Ecto neural progenitor cell (in vitro differentiated cells): ENCODE measurements around the gene SMC5.
"Not testable (repeated sequence)": the region's sequence is repeated elsewhere in the genome, so short reads cannot be mapped to it uniquely, and the experiment has no call there.

Experiments used
- DNase-seq: peaks from one replicate; pipeline ENCODE4 v3.0.0-alpha.2; 2018; ENCODE audit warnings: low spot score

SMC5 gene

DNA sequence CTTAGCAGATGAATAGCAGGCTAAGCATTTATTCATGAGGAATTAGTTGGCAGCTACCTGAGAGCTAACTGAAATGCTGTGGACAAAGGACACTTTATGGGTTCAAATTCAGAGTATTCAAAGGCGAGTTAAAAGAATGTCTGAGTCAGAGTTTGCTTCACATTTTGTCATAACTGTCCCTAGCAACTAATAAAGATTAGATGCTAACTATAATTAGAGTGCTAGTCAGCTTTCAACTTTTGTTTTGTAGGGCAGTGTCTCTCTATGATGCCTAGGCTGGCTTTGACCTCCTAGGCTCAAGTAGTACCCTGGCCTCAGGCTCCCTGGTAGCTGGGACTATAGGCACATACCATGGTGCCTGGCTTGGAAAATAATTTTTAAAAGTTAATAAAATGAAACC is 4.6 kb downstream of the SMC5 start:
- DNase-seq, result no peak

DNA sequence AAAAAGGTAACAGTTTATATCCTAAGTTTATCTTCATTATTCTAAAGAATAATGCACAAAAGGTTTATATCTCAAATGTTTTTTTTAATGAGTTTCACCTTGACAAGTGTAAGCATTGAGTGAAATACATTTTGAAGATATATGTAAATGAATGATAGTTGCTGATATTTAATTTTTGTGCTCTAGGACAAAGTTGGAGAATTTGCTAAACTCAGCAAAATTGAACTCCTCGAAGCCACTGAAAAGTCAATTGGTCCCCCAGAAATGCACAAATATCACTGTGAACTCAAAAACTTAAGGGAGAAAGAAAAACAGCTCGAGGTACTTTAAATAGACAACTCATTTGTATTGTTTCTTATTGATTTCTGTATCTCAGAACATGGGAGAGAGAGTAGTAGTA is 19.5 kb downstream of the SMC5 start:
- no peak for DNase-seq

DNA sequence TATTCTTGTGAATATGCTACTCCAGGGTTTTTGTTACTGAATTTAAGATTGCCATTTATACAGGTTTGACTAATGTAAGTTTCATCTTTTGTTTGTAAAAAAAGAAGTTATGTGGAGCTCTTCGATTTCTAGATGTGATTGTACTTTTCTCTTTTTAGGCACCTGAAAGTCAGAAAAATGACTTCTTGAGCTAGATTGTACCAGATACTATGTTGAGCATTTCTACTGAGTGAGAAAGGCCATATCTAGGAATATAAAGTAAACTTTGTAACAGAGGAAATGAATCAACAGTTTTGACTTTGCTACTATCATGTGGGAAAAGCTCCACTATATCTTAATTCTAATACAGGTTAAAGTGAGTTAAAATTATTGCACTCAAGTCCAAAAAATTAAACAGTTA is 25.1 kb downstream of the SMC5 start:
- no peak for DNase-seq

DNA sequence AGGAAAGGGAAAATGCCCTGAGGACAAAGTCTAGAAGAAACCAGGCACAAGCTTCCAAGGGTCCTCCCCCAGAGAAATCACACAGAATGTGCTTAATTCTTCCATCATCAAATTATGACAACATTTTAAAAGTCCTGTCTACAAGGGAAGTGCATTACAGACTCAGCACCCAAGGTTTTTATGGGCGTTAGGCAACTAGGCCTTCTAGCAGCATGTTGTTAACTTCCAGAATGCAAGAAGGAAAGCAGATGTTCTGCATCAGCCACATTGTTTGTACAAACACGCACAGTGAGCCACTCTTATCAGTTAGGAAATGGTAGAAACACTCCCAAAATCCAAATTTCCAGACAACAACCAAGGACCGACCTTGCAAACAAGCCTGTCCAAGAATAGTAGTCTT is 26.5 kb downstream of the SMC5 start:
- DNase-seq, result no peak

DNA sequence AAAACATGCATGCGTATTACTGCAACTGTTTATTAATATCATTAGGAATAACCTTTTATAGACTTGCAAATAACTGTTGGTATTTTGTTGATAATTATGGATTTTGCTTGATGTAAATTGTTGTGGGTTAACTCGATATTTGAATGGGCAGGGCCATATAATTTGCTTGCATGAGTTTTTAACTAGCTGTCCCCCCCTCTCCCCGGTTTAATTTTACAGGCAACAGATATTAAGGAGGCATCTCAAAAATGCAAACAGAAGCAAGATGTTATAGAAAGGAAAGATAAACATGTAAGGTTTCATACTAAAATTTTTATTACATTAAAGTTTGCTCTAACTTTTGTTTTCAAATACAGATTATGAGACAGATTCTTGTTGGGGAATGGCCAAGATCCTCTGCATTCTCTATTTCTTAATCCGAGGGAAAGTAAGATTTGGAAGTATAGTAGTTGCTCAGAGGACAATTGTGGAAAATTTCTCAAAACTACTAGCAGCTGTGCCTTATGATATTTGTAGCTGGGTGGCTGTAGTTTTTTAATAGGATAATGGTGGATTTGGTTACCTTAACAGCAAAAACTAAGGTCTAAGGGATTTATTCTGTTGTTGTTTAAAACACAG is 27.3 kb downstream of the SMC5 start:
- no peak for DNase-seq

DNA sequence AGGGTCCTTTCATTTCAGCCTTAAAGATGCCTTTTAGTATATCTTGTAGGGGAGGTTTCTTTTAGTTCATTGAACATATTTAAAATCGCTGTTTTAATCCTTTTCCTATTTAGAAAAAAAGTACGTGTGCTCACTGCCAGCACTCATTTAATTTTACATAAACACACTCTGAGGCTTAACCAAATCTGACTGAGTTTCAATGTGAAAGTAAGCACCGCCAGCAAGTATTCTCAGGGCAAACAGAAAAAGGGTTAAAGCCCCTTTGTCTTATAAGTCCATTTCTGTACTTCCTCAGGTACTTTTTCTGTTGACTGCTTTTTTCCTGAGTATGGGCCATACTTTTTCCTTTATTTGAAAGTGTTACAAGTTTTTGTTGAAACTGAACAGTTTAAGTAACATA is 31.8 kb downstream of the SMC5 start:
- no peak for DNase-seq

DNA sequence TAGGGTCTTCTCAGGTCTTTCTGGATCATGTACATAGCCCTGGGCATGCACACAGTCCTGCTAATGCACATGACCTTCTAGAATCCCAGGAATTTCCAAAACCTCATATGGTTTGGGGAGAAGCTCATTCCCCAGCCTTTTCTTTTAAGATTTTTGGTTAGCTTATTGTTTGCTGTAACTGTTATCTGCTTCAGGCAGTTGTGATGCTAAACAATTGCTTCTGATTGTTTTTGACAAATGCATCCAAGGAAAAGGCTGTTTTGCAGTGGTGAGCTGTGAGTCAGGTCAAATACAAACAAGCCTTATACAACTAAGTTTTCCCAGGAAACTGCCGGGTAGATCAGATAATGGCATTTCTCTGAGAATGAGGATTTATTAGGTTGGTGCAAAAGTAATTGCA is 32.7 kb downstream of the SMC5 start:
- no peak for DNase-seq

DNA sequence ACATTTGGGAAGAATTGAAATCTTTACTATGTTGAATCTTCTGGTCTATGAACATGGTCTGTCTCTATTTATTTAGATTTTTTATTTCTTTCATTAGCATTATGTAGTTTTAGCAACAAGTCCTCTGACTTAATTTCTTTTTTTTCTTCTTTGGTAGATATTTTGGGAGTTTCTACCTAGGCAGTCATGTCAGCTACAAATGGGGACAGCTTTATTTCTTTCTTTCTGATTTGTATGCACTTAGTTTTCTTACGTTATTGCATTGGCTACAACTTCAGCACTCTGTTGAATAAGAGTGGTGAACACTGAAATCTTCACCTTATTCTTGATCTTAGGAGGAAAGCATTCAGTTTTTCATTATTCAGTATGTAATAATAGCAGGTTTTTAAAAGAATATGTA is 33.5 kb downstream of the SMC5 start:
- no peak for DNase-seq

DNA sequence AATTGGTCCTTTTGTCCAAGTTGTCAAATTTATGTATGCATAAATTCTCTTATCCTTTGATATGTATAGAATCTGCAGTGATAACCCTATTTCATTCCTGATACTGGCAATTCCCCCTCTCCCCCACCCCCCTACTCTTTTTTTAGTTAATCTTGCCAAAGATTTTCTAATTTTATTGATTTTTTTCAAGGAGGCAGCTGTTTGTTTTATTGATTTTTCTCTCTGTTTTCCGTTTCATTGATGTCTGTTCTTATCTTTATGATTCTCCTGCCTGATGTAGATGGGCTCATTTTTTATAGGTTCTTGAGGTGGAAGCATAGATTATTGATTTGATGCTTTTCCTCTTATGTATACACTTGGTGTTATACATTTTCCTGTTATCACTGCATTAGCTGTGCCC is 34.4 kb downstream of the SMC5 start:
- no peak for DNase-seq

DNA sequence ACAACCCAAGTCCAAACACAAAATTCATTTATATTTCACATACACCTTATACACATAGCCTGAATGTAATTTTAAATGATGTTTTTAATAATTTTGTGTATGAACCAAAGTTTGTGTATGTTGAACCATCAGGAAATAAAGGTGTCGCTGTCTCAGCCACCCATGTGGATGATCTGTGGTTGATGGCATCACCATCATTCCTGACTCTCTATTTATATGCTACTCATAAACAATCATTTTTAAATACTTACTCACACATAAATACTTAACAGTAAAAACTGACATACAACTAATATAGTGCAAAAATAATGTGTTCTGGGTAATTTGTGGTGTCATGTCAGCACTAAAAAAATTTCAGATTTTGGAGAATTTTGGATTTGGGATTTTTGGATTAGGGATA is 38.4 kb downstream of the SMC5 start:
- DNase-seq, result no peak

DNA sequence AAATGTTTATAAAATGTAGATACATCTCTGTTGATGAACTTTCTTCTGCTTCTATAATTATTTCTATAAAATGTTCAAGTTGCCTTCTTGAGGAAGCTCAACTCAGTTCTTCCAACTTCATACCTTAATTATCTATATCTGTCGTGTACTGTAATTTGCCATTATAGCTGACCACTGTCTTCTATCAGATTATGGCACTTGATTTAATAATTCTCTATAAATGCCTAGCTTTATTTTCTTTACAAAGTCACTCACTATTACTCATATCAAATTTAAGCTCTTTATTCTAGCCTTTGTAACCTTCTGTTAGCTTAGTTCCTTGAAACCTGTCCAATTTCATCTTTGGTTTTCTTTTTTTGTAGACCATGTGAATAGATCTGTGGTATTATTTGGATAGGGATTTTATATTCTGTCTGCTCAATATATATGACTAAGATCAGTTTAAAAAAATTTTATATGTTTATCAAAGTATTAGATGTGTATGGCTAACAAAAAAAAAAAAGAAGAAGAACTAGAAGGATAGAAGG is 39.5 kb downstream of the SMC5 start:
- no peak for DNase-seq

DNA sequence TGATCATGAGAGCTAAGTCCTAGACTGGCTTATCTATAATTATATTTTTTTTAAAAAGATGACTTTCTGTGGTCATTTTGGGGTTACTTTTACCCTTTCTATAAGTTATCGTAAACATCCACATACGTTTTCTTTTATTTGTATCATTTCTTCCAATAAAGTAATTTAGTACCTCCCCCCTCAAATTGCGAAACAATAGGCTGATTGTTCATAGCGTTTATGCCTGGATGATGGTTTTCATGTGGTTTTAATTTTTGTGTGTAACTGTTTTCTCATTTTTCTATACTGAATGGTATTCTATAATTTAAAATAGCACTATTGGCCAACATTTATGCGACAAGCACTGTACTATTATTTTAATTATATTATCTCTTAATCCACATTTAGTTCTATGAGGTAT is 44.5 kb downstream of the SMC5 start:
- DNase-seq, result no peak

DNA sequence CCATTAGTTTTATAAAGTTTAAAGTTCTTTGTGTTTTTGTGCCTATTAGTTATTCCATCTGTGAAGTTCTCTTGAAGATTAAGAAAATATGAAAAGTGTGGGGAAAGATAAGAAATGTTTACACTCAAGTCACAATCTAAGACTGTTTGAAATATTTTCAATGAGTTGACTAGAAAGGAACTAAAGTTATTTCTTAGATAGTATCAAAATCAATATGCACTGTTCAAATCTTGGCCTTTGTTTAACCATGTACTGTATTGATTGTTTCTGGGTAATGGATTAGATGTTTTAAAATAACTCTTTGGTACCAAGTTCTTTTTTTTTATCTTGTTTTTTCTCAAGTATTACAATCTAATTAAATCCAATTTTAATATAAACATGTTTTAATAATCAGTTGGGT is 46.0 kb downstream of the SMC5 start:
- no peak for DNase-seq

DNA sequence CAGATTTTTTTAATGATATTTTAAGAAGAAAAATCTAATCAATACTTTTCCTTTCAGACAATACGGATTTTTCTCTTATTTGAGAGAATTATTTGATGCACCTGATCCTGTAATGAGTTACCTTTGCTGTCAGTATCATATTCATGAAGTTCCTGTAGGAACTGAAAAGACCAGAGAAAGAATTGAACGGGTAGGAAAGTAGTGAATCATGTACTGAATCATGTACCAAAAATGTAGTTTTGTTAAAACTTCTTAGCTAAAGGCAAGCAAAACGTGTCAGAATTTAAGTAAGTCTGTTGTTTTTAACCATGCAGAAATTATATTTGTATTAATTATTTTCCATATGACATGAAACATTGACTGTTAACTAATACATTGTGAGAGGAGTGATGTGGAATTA is 56.6 kb downstream of the SMC5 start:
- DNase-seq, result no peak

DNA sequence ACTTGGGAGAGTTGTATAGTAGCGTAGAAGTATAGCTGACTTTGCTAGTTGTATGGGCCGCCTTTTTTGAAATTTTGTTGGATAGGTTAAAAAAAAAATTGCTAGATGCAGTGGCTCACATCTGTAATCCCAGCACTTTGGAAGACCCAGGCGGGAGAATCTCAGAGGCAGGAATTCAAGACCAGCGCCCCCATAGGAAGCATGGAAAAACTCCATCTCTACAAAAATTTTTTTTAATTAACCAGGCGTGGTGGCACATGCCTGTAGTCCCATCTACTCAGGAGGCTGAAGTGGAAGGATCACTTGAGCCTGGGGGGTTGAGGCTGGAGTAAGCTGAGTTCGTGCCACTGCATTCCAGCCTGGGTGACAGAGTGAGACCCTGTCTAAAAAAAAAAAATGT is 59.2 kb downstream of the SMC5 start:
- DNase-seq, result no peak

DNA sequence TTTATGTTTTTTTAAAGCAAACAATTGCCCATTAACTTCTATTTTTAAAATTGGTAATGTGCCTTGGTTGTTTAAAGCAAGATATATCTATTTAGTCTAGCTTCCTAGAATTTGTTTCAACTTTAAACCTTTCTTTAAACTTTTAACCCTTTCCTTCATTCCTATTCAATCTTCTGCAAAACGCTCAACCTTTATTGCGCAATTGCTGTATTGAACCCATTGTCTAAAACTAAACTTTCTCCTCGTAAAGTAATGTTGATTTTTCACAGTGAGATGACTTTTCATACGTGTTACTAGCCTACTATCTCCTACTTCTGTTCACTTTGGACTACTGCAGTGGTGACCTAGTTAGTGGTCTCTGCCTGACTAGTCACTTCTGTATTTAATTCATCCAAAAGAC is 63.3 kb downstream of the SMC5 start:
- no peak for DNase-seq

DNA sequence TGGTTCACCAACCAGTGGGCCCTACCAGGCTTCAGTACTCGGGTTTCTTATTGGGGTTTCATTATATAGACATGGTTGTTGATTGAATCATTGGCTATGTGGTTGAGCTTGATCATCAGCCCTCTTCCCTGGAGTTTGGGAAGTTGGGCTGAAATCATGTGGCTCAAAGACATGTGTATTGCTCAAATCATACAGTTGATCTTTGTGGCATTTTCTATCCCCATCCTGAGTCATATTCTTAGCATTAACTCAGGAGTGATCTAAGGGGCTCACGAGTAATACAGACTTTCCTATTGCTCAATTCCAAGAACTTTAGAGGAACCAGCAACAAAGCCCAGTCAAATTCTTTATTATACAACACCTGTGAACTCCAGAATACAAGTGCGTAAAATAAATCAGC is 66.2 kb downstream of the SMC5 start:
- DNase-seq, result no peak

DNA sequence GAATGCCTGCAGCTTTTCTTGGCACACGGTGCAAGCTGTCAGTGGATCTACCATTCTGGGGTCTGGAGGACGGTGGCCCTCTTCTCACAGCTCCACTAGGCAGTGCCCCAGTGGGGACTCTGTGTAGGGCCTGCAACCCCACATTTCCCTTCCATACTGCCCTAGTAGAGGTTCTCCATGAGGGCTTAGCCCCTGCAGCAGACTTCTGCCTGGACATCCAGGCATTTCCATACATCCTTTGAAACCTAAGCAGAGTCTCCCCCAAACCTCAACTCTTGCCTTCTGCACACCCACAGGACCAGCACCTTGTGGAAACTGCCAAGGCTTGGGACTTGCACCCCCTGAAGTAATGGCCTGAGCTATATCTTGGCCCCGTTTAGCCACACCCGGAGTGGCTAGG is 69.8 kb downstream of the SMC5 start:
- DNase-seq, result not testable (repeated sequence)

DNA sequence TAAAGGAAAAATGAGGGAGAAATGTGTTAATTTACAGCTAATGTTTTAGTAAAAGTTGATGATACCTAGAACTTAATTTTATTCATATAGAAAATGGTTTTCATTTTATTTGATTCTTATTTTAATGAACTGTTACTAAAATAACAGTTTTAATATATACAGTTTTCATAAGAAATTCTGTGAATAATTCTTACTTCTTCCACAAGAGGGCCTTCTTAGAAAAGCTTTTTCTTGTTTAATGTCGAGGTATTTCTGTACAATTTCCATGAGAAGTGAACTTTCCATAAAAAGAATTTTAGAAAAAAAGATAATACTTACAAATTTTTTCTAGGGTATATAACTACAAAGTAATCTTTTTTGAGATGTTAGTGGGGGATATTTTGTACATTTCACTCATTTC is 81.8 kb downstream of the SMC5 start:
- no peak for DNase-seq

DNA sequence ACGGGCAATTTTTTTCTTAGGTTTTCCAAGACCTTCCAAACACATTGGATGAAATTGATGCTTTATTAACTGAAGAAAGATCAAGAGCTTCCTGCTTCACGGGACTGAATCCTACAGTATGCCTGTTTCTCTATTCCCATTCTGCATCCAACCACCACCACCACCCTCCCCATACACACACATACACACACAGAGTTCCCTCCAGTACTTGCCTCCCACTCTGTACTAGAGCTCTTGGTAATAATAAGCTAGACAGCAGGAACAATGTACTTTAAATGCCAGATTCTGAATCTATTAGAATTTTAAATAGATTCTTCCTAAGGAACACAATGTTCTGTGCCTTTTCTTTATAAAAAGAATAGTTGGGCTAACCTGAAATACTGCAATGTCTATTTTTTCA is 88.3 kb downstream of the SMC5 start:
- DNase-seq, result no peak

DNA sequence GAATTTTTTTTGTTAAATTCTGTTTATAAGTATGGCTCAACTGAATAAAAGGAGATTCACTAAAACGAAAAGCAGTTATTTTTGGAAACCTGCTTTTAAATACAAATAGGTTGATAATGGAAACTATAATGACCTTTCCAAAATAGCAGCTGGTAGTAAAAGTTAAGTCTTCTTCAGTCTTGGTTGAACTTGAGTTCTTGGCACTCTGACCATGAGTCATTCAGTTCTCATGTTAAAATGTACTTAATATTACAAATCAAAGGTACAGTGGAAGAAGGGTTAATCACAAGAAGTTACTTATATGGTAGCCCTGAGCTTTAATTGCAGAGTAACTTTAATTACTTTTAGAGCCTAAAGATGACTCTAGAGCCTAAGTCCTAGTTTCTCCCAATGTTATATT is 93.6 kb downstream of the SMC5 start:
- DNase-seq, result no peak

DNA sequence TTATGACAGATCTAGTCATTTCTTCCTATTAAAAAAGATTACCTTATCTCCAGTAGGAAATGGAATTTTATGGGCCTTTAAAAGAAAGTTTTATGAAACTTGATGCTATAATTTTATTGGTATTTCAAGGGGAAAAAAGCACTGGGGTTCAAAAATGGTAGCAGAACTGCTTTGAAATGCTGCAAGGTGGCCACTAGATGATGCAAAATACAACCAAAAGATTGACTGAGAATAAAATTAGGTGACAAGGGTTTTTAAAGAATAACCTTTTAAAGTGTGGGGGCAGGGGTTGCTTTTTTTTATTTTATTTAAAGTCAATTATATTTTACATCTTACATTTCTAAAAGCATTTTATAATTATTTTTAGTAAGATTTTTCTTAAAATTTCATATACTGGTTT is 94.0 kb downstream of the SMC5 start:
- DNase-seq, result no peak

DNA sequence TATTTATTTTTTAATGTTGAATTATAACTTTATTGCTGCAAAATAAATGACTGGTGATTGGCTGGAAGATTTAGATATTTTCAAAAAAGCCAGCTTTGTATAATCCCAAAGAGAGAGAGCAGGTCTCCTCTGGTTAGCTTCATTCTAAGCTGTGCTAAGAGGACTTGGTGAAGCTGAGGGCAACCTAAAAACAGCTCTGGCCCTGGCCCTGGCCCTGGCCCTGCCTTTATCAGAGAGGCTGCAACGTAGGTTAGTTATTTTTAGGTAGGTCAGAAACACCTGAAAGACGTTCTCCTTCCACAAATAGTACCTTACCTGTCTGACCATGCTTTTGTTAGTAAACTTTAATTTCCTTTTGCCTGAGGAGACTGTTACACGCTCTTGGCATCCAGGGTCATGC is 97.0 kb downstream of the SMC5 start:
- DNase-seq, result no peak

DNA sequence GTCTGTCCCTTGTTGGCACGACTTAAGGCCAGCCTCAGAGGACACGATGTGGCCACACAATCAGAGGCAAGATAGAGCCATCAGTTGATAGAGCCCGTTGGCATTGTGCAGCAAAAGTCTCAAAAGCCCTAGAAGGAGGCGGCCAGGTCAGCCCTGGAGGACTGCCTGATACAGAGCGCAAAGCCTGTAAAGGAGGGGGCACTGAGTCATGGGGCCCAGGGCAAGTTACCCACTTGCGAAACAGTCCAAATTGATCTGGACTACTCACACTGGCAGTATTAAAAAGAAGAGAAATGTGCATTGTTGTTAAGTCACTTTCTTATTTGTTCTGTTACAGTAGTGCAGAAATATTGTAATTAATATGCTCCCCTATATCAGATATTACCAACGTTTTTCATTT is 104.2 kb downstream of the SMC5 start:
- no peak for DNase-seq

DNA sequence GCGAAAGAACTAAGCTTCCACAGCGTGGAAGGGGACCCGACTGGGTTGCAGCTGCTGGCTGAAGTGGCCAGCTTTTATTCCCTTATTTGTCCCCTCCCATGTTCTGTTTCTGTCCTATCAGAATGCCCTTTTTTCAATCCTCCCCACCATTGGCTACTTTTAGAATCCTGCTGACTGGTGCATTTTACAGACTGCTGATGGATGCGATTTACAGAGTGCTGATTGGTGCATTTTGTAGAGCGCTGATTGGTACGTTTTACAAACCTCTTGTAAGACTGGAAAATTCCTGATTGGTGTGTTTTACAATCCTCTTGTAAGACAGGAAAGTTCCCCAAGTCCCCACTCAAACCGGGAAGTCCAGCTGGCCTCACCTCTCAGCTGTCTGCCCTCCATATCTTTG is 105.0 kb downstream of the SMC5 start:
- DNase-seq, result no peak
